Heart left ventricle (tissue), 13 donors: Measurements from ENCODE around the gene TROAP.

ENCODE experiments used
- CTCF ChIP-seq, 12 donors: fragments of 200-600 bp; sonication (generic) in 4 of 12; IDR thresholded peaks; one replicate each; pipeline versions ENCODE4 v1.5.0 to v1.8.0; 2018 to 2022; ENCODE audit warnings: antibody characterized with exemption in 12 of 12, mild to moderate bottlenecking in 5 of 12
- POLR2A ChIP-seq, 2 donors: fragments of 450-650 bp; IDR thresholded peaks; one replicate each; pipeline ENCODE4 v1.6.1; 2017; ENCODE audit warnings: antibody characterized with exemption in 2 of 2, mild to moderate bottlenecking in 2 of 2, moderate library complexity in 2 of 2
- donor health status: ischemic (EF 13 %, LVEDD 7.1; RV severe dilation, severe dysfunction).
- donor health status: DM: no; HTN: yes; CAD: no.
- donor health status: DM: no; HTN: no; CAD: no.
- donor health status: ischemic (EF 25% LVEDD 6.9; RV normal size, moderate dysfunction).
- donor health status: ischemic (EF 25% LVEDD 5.7; RV mildly dilated, moderate dysfunction).
- donor health status: ischemic (EF 35%, LVEDD 5.7; RV mildly dilated, moderate dysfunction).
- donor health status: nonischemic (EF 11% LVEDD 7.7; RV severe dilation, severe dysfunction).
- donor health status: DM: yes; HTN: yes; CAD: no.
- donor health status: PGD.
- donor health status: ischemic (EF 29% LVEDD 5.4; RV normal size, mild dysfunction).
- donor health status: nonischemic (EF 23%, LVEDD 6.1; RV moderate dilation, normal function).

GRCh38 chr12:49304161-49304560 lies 18.9 kb upstream of the TROAP start:
- TF ChIP-seq CTCF (IDR thresholded peaks at IDR 0.05) = no peak
- no peak for TF ChIP-seq POLR2A (IDR thresholded peaks at IDR 0.05)
